NCI-H526 (cell line): ENCODE measurements around the gene PHGDH.

ENCODE experiments used
- DNase-seq, 2 experiments: peaks; one replicate each; lab custom pipeline; 2025; lab: John Stamatoyannopoulos, UW

Gene PHGDH

GRCh38 chr1:119711804-119712341 lies at the start of gene PHGDH:
Gene PHGDH (plus strand): TSS chr1:119711934. CDS start chr1:119712023, 89 bp downstream.
- DNase-seq = peak; percentile 84 to 91

DNA sequence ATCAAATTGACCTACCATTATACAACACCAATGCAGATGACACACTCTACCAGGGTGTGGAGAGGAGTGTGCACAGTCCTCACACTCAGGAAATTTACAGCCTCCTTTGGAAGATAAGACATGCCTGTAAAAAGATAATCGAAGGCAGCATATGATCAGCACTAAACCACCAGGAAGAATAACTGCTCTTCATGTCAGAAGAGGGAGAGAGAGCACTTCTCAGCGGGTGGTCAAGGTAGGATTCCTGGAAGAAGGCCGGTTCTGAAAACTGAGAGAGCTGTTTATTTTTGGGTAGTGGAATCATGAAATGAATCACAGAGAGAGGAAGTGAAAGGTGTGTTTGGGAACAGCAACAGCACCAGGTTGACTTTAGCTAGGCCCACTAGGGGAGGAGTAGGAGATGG lies 49.7 kb upstream of the PHGDH start:
- no peak for DNase-seq

- no peak for DNase-seq
Measured at GRCh38 chr1:119664067-119664466, 47.7 kb upstream of the PHGDH start.

DNA sequence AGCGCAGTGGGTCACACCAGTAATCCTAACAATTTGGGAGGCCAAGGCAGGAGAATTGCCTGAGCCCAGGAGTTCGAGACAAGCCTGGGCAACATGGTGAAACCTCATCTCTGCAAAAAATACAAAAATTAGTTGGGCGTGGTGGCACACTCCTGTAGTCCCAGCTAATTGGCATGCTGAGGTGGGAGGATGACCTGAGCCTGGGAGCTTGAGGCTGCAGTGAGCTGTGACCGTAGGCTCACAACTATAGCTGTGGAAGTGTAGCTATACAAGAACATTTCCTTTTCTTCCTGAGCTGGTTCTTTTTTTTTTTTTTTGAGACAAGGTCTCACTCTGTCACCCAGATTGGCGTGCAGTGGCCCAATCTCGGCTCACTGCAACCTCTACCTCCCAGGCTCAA lies 44.6 kb upstream of the PHGDH start:
- DNase-seq = no peak

- no peak for DNase-seq
Measured at GRCh38 chr1:119670898-119671297, 40.8 kb upstream of the PHGDH start.

DNA sequence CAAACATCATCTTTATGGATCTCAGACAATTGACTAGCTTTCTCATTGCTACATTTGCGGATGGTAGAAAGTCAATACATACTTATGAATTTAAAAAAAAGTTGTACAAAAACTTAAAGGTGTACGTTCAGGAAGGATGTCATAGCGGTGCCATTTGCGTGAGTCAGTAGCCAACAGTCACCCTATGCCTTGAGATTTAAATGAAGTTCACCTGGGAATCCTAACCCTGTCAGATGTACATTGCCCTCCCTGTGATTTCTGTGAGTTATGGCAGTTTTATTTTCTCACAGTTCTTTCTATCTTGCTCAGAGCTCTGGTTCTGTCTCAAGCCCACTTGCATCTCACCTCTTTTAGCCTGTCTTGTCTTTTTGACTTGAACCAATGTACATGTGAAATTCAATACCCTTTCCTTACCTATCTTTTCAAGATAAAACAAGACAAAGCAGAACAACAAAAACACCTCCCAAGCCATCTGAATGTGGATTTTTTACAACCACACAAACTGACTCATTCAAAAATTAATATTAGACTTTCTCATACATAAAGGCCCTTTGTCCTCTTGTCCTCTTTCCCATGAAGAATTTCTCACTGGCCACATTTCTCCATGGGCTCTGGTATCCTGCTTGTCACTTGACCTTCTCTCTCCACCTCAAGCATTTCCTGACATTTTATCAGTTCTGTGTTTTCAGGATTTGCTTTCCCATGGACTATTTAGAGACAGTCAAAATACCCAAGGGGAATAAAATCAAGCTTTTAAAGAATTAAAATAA lies 38.4 kb upstream of the PHGDH start:
- no peak for DNase-seq

- peak; percentile 64 to 76 for DNase-seq
Measured at GRCh38 chr1:119674111-119674526, 37.6 kb upstream of the PHGDH start.

- peak; percentile 72 to 84 for DNase-seq
Measured at GRCh38 chr1:119674835-119675289, 36.9 kb upstream of the PHGDH start.

GRCh38 chr1:119675349-119676345 lies 36.1 kb upstream of the PHGDH start:
- DNase-seq = peak; percentile 89 to 93

- DNase-seq = peak in 1 of 2 experiments; percentile 15
Measured at GRCh38 chr1:119676571-119677206, 35.0 kb upstream of the PHGDH start.

DNA sequence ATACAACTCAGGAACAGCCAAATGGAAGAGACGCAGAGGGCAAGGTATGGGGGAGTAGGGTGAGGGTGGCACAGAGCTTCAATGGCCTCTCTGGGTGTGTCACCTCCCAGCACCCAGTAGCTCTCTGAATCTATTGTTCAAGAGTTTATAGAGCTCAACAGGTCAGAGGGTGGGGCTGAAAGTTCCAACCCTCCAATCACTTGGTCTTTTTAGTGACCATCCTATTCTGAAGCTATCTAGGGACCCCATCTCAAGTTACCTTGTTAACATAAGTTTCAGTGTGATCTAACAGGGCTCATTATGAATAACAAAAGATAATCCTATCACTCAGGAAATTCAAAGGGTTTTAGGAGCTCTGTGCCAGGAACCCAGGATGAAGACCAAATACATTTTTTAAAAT lies 32.5 kb upstream of the PHGDH start:
- DNase-seq = no peak

DNA sequence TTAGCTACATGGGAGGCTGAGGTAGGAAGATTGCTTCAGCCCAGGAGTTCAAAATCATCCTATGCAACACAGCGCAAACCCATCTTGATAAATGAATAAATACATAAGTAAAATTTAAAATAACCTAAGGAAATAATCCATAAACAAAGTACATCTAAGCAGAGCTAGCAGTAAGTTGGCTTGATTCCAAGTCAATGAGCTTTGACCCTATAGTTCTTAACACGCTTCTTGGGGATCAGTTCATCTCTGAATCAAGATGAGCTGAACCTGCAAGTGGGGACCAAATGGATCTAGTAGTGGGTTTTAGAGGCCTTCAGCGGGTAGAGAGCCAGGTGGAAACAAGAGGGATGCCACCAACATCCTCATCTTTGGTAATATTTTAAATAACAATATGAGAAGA lies 31.5 kb upstream of the PHGDH start:
- DNase-seq = no peak

DNA sequence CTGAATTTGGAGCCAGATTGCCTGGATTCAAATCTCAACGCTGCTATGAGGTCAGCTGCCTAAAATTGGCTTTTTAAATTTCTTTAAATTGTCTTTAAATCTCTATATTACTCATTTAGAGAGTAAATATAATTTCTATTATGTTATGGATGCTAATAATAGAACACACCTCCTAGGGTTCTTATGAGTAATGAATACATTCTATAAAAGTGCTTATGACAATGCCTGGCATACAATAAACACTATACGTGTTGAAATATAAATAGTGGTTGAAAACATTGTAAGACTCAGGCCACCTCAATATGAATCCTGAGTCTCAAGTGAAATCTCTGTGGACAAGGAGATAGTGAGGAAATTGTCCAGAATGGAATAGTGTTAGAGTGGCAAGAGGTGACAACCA lies 31.0 kb upstream of the PHGDH start:
- no peak for DNase-seq

GRCh38 chr1:119681560-119681959 lies 30.2 kb upstream of the PHGDH start:
- DNase-seq = no peak

- DNase-seq = no peak
Measured at GRCh38 chr1:119682141-119682540, 29.6 kb upstream of the PHGDH start.

GRCh38 chr1:119683893-119684292 lies 27.8 kb upstream of the PHGDH start:
- peak in 1 of 2 experiments; percentile 14 for DNase-seq

DNA sequence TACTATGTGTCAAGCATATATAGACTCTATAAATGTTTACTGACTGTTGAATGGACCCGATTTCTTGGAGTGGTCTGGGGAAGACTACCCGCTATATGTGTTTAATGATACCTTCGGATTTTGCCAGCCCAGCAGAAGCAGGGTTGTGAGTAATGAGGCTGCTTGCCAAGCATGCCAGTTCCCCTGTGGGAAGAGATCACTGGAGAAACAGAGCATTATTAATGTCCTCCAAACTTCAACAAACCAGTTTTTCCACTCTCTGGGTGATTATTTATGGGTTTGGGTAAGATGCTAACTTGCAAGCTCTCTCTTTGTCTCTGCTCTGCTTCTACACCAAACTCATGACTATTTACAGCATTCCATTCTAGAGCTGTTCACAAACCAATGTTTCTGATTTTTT lies 25.1 kb upstream of the PHGDH start:
- peak; percentile 76 to 79 for DNase-seq

DNA sequence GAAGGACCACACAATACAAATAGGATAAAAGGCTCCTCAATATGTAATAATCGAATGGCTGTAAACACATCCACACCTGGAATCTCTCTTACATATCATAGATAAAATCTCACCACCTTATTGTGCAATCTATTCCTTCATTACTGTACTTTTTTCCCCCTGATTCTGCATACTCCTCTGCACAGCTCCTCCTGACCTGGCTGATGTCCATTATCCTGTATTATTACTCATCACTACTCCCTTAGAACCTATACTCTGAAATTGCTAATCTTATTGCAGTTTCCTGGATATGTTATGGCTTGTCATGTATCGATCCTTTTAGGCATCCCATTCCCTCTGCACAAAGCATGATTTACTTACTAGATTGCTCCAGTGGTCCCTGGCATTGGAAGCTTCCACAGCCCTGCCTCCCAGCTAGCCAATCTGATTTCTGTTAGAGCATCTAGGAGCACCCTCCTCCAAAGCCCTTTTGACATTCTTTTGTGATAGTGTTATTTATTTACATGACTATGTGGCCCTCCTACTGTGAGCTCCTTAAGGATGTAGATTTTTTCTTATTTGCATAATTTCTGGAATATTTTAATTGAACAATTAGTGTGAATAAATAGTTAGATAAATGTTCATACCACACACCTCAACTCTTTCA lies 24.2 kb upstream of the PHGDH start:
- no peak for DNase-seq

DNA sequence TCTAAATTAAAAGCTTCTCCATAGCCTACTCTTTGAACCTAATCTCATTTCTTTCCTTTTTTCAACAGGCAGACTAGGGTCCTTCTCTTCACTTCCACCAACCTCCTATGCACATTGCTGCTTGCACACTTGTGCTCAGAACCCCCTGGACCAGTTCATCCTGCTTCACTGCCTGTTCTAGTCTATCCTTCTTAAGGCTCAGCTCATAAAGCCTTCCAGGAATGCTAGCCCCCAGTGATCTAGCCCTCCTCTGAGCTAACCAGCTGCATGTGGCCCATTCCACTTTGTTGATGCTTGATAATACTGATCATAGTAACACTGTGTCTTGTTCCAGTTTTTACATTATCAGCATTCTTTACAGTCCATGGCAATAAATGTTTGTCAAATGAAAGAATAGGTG lies 22.9 kb upstream of the PHGDH start:
- no peak for DNase-seq

DNA sequence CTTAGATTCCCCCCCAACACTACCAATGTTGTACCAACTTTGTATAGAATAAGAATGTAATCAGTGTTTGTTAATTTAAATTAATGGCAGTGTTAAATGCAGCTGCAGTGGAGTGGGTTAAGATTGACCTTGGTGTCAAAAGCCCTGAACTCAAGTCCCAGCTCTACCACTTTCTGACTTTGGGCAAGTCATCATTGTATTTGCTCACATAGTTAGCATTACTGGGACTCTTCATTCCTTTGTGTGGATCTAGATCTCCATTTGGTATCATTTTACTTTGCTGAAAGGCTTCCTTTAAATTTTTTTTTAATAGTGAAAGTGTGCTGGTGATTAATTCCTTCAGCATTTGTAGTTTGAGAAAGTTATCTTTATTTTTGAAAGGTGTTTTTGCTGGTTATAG lies 22.2 kb upstream of the PHGDH start:
- no peak for DNase-seq

- DNase-seq = peak in 1 of 2 experiments; percentile 30
Measured at GRCh38 chr1:119696863-119697262, 14.9 kb upstream of the PHGDH start.
